Activated CD4-positive, alpha-beta T cell treated with anti-CD3 and anti-CD28 coated beads, Interleukin-2, Interleukin-4, amounts not matched to agents 100 ng/mL and 50 ng/mL, durations not matched to agents 16 hours and 8 hours (primary cell): Measurements from ENCODE around the gene TMEFF1.
"Not testable (repeated sequence)": the region's sequence is repeated elsewhere in the genome, so short reads cannot be mapped to it uniquely, and the experiment has no call there.

Experiments
- DNase-seq: peaks from one replicate; pipeline ENCODE4 v3.0.0-alpha.2; 2020; ENCODE audit warnings: low spot score

The TMEFF1 gene

GRCh38 chr9:100472788-100473275 is at the start of gene TMEFF1:
Gene TMEFF1, plus strand, starts transcription at chr9:100473149. Its CDS starts 396 bp downstream, at chr9:100473545.
- DNase-seq = peak; percentile 23

- no peak for DNase-seq
These were observed 47.2 kb upstream of the TMEFF1 start for GRCh38 chr9:100425758-100426157.

DNA sequence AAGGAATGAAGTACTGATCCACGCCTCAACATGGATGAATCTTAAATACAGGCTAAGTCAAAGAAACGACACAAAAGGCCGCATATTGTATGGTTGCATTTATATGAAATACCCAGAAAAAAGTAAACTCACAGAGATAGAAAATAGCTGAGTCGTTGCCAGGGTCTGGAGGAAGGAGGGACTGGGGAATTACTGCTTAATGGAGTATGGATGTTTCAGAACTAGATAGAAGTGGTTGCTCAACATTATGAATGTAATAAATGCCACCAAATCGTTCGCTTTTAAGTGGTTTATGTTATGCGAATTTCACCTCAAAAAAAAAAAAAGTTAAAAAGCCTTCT is 46.8 kb upstream of the TMEFF1 start:
- no peak for DNase-seq

DNA sequence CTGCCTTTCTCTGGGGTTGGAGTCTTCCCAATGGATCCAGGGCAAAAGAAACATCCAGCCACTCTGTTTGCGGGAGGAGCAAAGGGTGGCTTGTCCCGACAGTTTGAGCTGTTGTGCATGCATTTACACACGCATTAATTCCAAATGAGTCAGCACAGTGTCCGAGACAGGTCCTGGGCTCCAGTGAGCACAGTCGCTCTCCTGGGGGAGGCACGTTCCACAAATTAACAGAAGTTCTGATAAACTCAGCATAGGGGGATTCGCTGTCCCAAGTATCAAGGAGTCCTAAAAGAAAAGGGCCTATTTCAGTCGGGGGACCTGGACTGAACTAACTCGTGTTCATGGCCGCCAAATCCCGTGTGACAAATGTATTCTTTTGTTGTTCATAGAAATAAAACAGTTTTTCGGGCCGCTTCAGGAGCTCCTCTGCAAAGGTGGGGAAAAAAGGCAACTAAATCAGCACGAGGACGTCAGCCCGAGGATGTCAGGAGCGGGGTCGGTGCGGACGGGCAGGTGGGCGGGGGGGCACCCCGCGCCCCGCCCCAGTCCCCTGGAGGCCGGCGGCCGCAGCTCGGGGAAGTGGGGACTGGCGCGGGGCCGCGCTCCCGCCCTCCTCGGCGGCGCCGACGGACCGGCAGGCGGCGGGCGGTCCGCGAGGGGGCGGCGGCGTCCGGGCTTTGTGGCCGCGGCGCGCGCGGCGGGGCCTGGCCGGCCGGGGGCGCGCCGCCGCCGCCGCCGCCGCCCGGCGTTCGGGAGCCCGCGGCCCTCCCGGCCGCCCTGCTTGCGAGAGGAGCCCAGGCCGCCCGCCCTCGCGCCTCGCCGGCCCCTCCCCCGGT is 46.2 kb upstream of the TMEFF1 start, which contains the start of gene MSANTD3:
TSS of gene MSANTD3 (plus strand) at position 614 of the 836 bp plus-strand sequence. CDS start 14,796 bp downstream, outside the sequence.
- peak; percentile 30 for DNase-seq

DNA sequence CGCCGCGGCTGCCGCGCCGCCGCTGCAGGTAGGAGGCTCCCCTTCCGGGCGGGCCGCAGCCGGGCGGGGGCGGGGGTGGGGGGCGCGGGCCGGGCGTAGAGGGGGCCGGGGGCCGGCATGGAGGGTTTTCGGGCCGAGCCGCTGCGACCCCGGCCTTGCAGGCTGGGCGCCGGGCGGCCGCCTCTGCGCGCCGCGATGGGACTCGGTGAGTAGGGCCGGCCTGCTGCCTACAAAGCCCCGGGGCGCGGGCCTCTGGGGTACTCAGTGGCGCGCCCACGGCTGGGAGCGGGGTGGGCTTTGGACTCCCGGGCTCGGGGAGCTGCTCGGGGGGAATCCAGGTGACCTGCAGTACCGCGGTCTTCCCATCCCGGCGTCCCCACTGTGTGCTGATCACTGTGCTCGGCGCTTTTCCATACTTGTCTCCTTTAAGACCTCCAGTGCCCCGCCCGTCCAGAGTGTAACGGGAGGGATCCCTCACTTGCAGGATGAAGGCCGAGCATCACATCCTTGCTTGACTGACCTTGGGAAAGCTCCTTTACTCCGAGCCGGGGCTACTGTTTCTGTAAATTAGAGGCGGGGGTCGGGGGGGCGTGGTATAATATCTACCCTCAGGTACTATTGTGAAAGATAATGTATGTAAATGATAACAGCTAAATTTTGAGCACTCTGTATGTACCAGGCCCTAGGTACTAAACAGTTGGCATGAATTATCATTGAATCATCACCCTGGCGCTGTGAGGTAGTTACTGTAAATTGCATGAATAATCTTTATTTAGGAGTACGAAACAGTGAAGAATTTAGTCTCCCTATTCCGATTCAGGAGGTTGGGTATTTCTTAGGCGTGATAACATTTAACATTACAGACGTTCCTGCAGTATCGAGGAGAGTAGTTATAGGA is 45.3 kb upstream of the TMEFF1 start:
- DNase-seq = no peak

GRCh38 chr9:100428871-100429654 is 43.9 kb upstream of the TMEFF1 start:
- no peak for DNase-seq

DNA sequence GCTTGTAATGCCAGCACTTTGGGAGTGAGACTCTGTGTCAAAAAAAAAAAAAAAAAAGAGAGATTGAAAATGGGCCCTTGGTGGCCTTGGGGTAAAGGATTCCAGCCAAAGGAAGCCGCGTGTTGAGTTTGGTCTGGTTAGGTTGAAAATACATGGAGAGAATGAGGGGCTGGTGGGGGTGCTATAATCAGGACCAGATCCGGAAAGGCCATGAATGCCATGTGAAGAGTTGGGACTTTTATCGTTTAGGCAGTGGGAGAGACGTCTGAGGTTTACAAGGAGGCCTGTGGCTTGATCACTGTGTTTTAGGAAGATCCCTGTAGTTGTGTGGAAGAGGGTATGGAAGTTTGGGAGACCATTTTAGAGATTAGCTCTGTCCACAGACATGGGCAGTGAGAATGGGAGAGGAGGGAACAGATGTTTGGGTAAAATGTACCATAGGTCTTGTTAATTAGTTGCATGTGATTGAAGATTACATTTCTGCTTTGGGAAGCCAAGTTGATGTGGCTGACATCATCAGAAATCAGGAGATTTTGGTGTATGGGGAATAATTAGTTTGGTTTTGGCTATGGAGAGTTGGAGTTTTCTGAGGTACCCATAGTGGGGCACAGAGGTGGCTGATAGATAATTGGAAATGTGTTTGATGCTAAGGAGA is 42.5 kb upstream of the TMEFF1 start:
- DNase-seq = no peak

GRCh38 chr9:100431886-100432285 is 41.1 kb upstream of the TMEFF1 start:
- no peak for DNase-seq

GRCh38 chr9:100432736-100433135 is 40.2 kb upstream of the TMEFF1 start:
- no peak for DNase-seq

GRCh38 chr9:100436571-100436970 is 36.4 kb upstream of the TMEFF1 start:
- DNase-seq = no peak

GRCh38 chr9:100437860-100438805 is 34.8 kb upstream of the TMEFF1 start:
- DNase-seq = peak; percentile 67

DNA sequence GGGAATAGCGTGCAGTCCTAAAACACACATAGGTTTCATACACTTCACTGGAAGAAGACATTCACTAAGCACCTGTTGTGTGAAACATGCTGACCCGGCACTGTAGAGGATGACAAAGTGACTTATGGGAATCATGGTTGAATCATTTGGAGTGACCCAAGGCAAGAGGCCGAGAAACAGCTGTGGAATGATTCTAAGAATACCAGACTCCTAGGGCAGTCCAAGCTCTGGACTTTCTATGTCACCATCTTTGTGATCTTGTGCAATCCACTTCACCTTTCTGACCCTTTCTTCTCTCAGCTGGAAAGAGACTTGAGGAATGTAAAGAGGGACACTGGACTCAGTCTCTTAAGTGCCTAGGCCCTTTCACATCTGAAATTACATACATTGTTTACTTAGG is 32.9 kb upstream of the TMEFF1 start:
- DNase-seq = no peak

DNA sequence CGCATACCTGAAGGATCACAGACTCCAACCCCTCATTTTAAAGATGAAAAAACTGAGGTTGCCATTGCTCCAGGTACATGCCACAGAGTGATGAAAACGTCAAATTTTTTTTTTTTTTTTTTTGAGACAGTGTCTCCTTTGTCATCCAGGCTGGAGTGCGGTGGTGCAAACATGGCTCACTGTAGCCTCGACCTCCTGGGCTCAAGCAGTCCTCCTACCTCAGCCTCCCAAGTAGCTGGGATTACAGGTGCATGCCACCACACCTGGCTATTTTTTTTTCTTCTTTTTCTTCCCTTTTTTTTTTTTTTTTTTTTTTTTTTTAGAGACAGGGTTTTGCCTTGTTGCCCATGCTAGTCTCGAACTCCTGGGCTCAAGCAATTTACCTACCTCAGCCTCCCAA is 32.5 kb upstream of the TMEFF1 start:
- not testable (repeated sequence) for DNase-seq

- no peak for DNase-seq
These were observed 31.0 kb upstream of the TMEFF1 start for GRCh38 chr9:100441911-100442361.

DNA sequence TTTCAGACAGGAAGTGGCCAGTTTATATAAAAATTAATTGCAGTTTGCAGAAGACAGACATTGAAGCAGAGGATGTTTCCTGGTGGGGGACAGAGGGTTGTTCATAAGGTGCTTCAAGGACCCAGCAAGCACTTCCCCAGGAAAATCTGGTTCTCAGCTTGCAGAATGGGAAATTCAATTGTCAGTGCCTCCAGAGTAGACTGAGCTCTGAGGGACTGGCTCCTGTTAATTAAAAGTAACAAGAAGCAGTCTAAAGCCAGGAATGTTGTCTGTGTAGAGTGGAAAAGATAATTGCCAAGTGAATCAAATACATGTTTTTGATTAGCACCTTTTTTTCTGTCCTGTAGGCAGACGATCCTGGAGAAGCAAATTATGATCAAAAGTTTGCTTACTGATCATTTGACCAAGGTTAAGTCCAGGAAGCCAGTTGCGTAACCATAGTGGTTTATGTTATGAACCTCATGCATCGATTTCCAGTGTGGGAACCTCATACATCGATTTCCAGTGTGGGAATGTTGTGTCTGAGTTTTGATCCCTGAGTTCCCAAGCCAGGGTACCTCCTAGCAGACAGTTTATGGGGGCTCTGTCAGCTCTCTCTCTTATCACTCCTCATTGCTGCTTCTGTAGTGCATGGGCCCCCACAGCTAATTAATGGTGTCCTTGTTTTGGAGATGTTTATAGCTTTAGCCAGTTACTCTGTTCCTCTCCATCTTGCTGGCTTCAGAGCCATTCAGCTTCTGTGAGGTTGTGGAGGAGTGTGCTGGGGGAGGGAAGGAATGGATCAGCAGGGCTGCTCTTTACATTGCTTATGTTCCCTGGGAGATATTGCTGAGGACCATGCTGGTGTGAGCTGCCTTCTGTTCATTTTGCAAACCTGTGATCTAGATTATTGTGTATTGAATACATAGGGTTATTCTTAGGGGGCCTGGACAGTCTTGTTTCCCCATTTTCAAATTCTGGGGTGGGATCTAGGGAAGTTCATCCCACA is 28.9 kb upstream of the TMEFF1 start:
- DNase-seq = no peak

DNA sequence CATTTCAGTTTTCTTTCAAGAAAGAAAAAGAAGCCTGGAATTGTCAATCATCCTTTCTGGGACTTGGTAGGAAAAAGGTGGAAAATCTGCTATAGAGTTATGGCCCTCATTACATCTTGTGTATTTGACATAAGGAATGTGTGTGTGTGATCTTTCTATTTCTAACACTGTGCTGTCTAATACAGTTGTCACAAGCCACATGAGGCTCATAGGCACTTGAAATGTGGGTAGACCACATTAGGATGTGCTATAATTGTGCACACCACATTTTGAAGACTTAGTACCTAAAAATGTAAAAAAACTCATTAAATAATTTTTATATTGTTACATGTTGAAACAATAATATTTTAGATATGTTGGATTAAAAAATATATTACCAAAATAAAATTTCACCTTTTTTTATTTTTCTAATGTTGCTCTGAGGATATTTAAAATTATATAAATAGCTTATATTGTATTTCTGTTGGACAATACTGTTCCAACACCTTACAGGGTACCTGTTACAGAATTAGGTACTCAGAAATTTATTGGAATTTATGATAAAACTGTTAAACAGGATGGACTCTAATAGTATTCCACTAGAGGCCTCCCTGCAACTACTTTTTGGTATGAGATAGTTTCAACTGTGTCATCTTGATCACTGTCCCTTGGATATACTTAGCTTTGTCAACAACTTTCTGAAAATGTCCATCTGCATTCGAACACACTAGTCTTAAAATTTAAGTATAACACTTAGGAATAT is 27.6 kb upstream of the TMEFF1 start:
- DNase-seq = no peak

DNA sequence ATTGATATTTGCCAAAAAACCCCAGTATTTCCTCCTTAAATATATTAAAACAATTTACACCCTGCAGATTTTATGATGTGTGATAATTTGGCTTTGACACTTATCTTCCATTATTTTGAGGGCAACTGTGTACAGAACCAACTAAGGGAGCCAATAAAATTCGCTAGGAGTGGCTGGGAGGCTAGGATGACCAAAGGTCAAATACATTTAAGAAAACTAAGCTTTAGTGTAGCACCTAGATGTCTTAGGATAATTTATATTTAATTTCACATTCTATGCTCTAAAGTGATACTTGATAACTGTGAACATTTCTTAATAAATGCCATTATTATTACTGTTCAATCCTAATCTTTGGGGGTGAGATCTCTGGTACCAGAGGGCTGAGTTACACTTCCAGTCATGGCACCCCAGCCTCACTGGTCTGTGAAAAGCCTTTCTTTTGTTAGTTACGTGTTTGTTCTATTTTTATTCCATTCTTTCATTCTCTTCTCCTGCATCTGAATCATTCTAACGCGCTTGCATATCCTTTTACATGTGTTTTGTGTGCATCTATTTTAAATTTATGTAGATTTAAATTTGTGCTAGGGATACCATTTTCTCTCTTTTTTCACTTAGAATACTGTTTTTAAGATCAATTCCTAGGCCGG is 26.9 kb upstream of the TMEFF1 start:
- DNase-seq = no peak

- no peak for DNase-seq
These were observed 25.9 kb upstream of the TMEFF1 start for GRCh38 chr9:100447041-100447440.
